ENCODE measurements around the gene CSF3. TPM values are rescaled to one million over a fixed set of nuclear protein-coding genes. Genes with fewer than 3 reads are reported as not detected.
"Not testable (repeated sequence)": the region's sequence is repeated elsewhere in the genome, so short reads cannot be mapped to it uniquely, and the experiment has no call there.

Gene CSF3
- total RNA-seq, 1 donor from 2014 or later: not detected

- DNase-seq (ENCODE audit: extremely low spot score, unreplicated experiment): no peak
- no peak overlapping the region for H3K27ac Mint-ChIP-seq (ENCODE audit: unreplicated experiment)
- TF ChIP-seq CTCF (IDR thresholded peaks at IDR 0.05): no peak
- no peaks in the 10 kb centered on the region for H3K4me1 Mint-ChIP-seq (ENCODE audit: unreplicated experiment)
- peaks cover 3% of the 10 kb centered on the region for H3K27me3 Mint-ChIP-seq (ENCODE audit: unreplicated experiment)
- H3K4me3 Mint-ChIP-seq (ENCODE audit: unreplicated experiment): no peak overlapping the region
- no peaks in the 10 kb centered on the region for H3K36me3 Mint-ChIP-seq (ENCODE audit: unreplicated experiment)
- H3K9me3 Mint-ChIP-seq (ENCODE audit: unreplicated experiment): no peaks in the 10 kb centered on the region
These were observed 10.5 kb upstream of the CSF3 start for GRCh38 chr17:40004712-40005111.

GRCh38 chr17:40005520-40005919 lies 9.7 kb upstream of the CSF3 start:
- DNase-seq (ENCODE audit: extremely low spot score, unreplicated experiment): no peak
- Mint-ChIP-seq H3K9me3 (ENCODE audit: unreplicated experiment) (no peaks in the 10 kb centered on the region), H3K4me1 (ENCODE audit: unreplicated experiment) (no peaks in the 10 kb centered on the region), H3K36me3 (ENCODE audit: unreplicated experiment) (no peaks in the 10 kb centered on the region), H3K27ac (ENCODE audit: unreplicated experiment) (no peak overlapping the region), H3K27me3 (ENCODE audit: unreplicated experiment) (peaks cover 3% of the 10 kb centered on the region), H3K4me3 (ENCODE audit: unreplicated experiment) (no peak overlapping the region)
- no peak for TF ChIP-seq CTCF (IDR thresholded peaks at IDR 0.05)

- H3K9me3 Mint-ChIP-seq (ENCODE audit: unreplicated experiment); H3K36me3 Mint-ChIP-seq (ENCODE audit: unreplicated experiment); H3K4me1 Mint-ChIP-seq (ENCODE audit: unreplicated experiment); H3K4me3 Mint-ChIP-seq (ENCODE audit: unreplicated experiment); DNase-seq (ENCODE audit: extremely low spot score, unreplicated experiment); H3K27me3 Mint-ChIP-seq (ENCODE audit: unreplicated experiment); H3K27ac Mint-ChIP-seq (ENCODE audit: unreplicated experiment): not testable (repeated sequence)
These were observed 4.2 kb upstream of the CSF3 start for GRCh38 chr17:40010946-40011500.

- H3K9me3 Mint-ChIP-seq (ENCODE audit: unreplicated experiment); DNase-seq (ENCODE audit: extremely low spot score, unreplicated experiment); H3K4me1 Mint-ChIP-seq (ENCODE audit: unreplicated experiment); H3K36me3 Mint-ChIP-seq (ENCODE audit: unreplicated experiment); H3K27ac Mint-ChIP-seq (ENCODE audit: unreplicated experiment); H3K27me3 Mint-ChIP-seq (ENCODE audit: unreplicated experiment); H3K4me3 Mint-ChIP-seq (ENCODE audit: unreplicated experiment): not testable (repeated sequence)
These were observed 3.1 kb upstream of the CSF3 start for GRCh38 chr17:40012017-40012647.

GRCh38 chr17:40014375-40014980 lies 762 bp upstream of the CSF3 start:
- TF ChIP-seq CTCF (IDR thresholded peaks at IDR 0.05): no peak
- H3K9me3 Mint-ChIP-seq (ENCODE audit: unreplicated experiment): no peaks in the 10 kb centered on the region
- no peaks in the 10 kb centered on the region for H3K27me3 Mint-ChIP-seq (ENCODE audit: unreplicated experiment)
- H3K36me3 Mint-ChIP-seq (ENCODE audit: unreplicated experiment): peaks cover 8% of the 10 kb centered on the region
- DNase-seq (ENCODE audit: extremely low spot score, unreplicated experiment): no peak
- H3K27ac Mint-ChIP-seq (ENCODE audit: unreplicated experiment): no peak overlapping the region
- H3K4me3 Mint-ChIP-seq (ENCODE audit: unreplicated experiment): no peak overlapping the region
- H3K4me1 Mint-ChIP-seq (ENCODE audit: unreplicated experiment): peaks cover 13% of the 10 kb centered on the region
